Placental pericyte (primary cell): ENCODE measurements around the gene SLC4A1. TPM values are rescaled to one million over a fixed set of nuclear protein-coding genes. Genes with fewer than 3 reads are reported as not detected.

ENCODE experiments used
- small RNA-seq: library from RNA; depleted of rRNA; stranded (forward); fragments of <200 nt; gene quantifications from one replicate; pipeline ENCODE3, GENCODE V24; 2012; ENCODE audit warnings: low replicate concordance
- total RNA-seq: library from RNA; depleted of rRNA; stranded (reverse); fragments of >200 nt; gene quantifications from 2 replicates; pipeline ENCODE4 v1.2.3, GENCODE V29; 2012

The SLC4A1 gene
- total RNA-seq = not detected in 2 replicates

GRCh38 chr17:44267818-44268490 lies at the start of gene SLC4A1:
SLC4A1 (minus strand) TSS chr17:44268135; CDS start chr17:44262866, 5,269 bp downstream.

GRCh38 chr17:44308320-44308818 lies 40.4 kb upstream of the SLC4A1 start, which contains the start of gene RUNDC3A:
RUNDC3A (plus strand) TSS chr17:44308601; CDS start chr17:44308833, 232 bp downstream.

GRCh38 chr17:44219616-44220212 lies 48.2 kb downstream of the SLC4A1 start, which contains the start of gene UBTF:
UBTF (minus strand) TSS chr17:44219675; CDS start chr17:44218229, 1,446 bp downstream.

GRCh38 chr17:44199553-44200477 lies 68.1 kb downstream of the SLC4A1 start, which contains the start of gene ATXN7L3:
ATXN7L3 (minus strand) TSS chr17:44199884; CDS start chr17:44198070, 1,814 bp downstream.

Small RNA genes lying within 50 kb of the gene (small RNA-seq; reads per million reads assigned to genes)
- gene MIR6782 (not detected), gene RF00012 (not detected), gene RN7SL507P (not detected), gene RNU6-453P (not detected)

Other genes starting within 250 kb of the SLC4A1 start
- gene LSM12, start 201.5 kb downstream of the SLC4A1 start, total RNA-seq = 40.5 and 82.8 TPM in 2 replicates
- gene G6PC3, start 197.4 kb downstream of the SLC4A1 start, total RNA-seq = 32.8 and 33.7 TPM in 2 replicates
- 58.9 and 66.4 TPM in 2 replicates for gene HDAC5, start 144.5 kb downstream of the SLC4A1 start, total RNA-seq
- gene HROB, start 126.2 kb downstream of the SLC4A1 start, total RNA-seq = 0.66 and 12.2 TPM in 2 replicates
- gene ASB16, start 97.4 kb downstream of the SLC4A1 start, total RNA-seq = 0.88 TPM in 1 of 2 replicates, not detected in the other
- gene TMUB2, start 81.2 kb downstream of the SLC4A1 start, total RNA-seq = 27.5 and 31.3 TPM in 2 replicates
- 43.5 and 65.1 TPM in 2 replicates for gene ATXN7L3, start 68.3 kb downstream of the SLC4A1 start, total RNA-seq
- gene UBTF, start 48.5 kb downstream of the SLC4A1 start, total RNA-seq = 48.4 and 49.2 TPM in 2 replicates
- 0.22 TPM in 1 of 2 replicates, not detected in the other for gene RUNDC3A, start 40.5 kb upstream of the SLC4A1 start, total RNA-seq
- gene SLC25A39, start 56.7 kb upstream of the SLC4A1 start, total RNA-seq = 88.2 and 89.6 TPM in 2 replicates
- 170 and 678 TPM in 2 replicates for gene GRN, start 77.2 kb upstream of the SLC4A1 start, total RNA-seq
- gene FAM171A2, start 95.7 kb upstream of the SLC4A1 start, total RNA-seq = 2.2 and 3.4 TPM in 2 replicates
- under 0.01 and 0.66 TPM in 2 replicates for gene ITGA2B, start 121.5 kb upstream of the SLC4A1 start, total RNA-seq
- gene GPATCH8, start 235.3 kb upstream of the SLC4A1 start, total RNA-seq = 22.8 and 28.9 TPM in 2 replicates